ENCODE data around the gene SPTB.

SPTB gene

GRCh38 chr14:64725261-64725815 is 154.4 kb downstream of the SPTB start:
- Histone ChIP-seq H3K79me2 (ENCODE audit: low read length) (no peaks in the 10 kb centered on the region), H2AFZ (ENCODE audit: low read depth, low read length) (no peak overlapping the region), H3K9me3 (ENCODE audit: insufficient read depth, low read length) (no peaks in the 10 kb centered on the region), H4K20me1 (ENCODE audit: insufficient read depth, low read length) (no peaks in the 10 kb centered on the region), H3K27ac (ENCODE audit: low read length) (no peak overlapping the region), H3K9ac (ENCODE audit: low read length) (no peak overlapping the region), H3K4me3 (ENCODE audit: low read length) (no peak overlapping the region), H3K36me3 (replicated peaks; ENCODE audit: low read depth, low read length) (no peaks in the 10 kb centered on the region), H3K4me1 (ENCODE audit: low read length) (peaks cover 19% of the 10 kb centered on the region), H3K4me2 (ENCODE audit: low read length) (no peak overlapping the region), H3K27me3 (ENCODE audit: low read depth, low read length) (peaks cover 8% of the 10 kb centered on the region; the same call in 1 of the 2 replicates)
- TF ChIP-seq CTCF (IDR thresholded peaks at IDR 0.05; ENCODE audit: low read depth, low read length): no peak

- H3K9me3 ChIP-seq (ENCODE audit: insufficient read depth, low read length): no peaks in the 10 kb centered on the region
- H4K20me1 ChIP-seq (ENCODE audit: insufficient read depth, low read length): no peaks in the 10 kb centered on the region
- TF ChIP-seq EZH2phosphoT487 (IDR thresholded peaks at IDR 0.05; ENCODE audit: low read depth) (no peak), CTCF (IDR thresholded peaks at IDR 0.05; ENCODE audit: low read depth, low read length) (no peak)
- H3K9ac ChIP-seq (ENCODE audit: low read length): no peak overlapping the region
- no peak overlapping the region for H2AFZ ChIP-seq (ENCODE audit: low read depth, low read length)
- H3K4me2 ChIP-seq (ENCODE audit: low read length): no peak overlapping the region
- no peak overlapping the region for H3K27ac ChIP-seq (ENCODE audit: low read length)
- H3K36me3 ChIP-seq (replicated peaks; ENCODE audit: low read depth, low read length): no peaks in the 10 kb centered on the region
- H3K4me3 ChIP-seq (ENCODE audit: low read length): no peak overlapping the region
- H3K4me1 ChIP-seq (ENCODE audit: low read length): peaks cover 19% of the 10 kb centered on the region
- peaks cover 8% of the 10 kb centered on the region; the same call in 1 of the 2 replicates for H3K27me3 ChIP-seq (ENCODE audit: low read depth, low read length)
- no peaks in the 10 kb centered on the region for H3K79me2 ChIP-seq (ENCODE audit: low read length)
These were observed 155.2 kb downstream of the SPTB start for GRCh38 chr14:64724578-64724930.

GRCh38 chr14:64723691-64724577 is 155.8 kb downstream of the SPTB start:
- Histone ChIP-seq H3K36me3 (replicated peaks; ENCODE audit: low read depth, low read length) (no peaks in the 10 kb centered on the region), H3K27me3 (ENCODE audit: low read depth, low read length) (peaks cover 8% of the 10 kb centered on the region; the same call in 1 of the 2 replicates), H3K79me2 (ENCODE audit: low read length) (no peaks in the 10 kb centered on the region), H3K9ac (ENCODE audit: low read length) (no peak overlapping the region), H3K27ac (ENCODE audit: low read length) (no peak overlapping the region), H3K4me3 (ENCODE audit: low read length) (no peak overlapping the region), H4K20me1 (ENCODE audit: insufficient read depth, low read length) (no peaks in the 10 kb centered on the region), H3K9me3 (ENCODE audit: insufficient read depth, low read length) (no peaks in the 10 kb centered on the region), H3K4me1 (ENCODE audit: low read length) (peaks cover 19% of the 10 kb centered on the region), H2AFZ (ENCODE audit: low read depth, low read length) (no peak overlapping the region), H3K4me2 (ENCODE audit: low read length) (no peak overlapping the region)
- TF ChIP-seq CTCF (IDR thresholded peaks at IDR 0.05; ENCODE audit: low read depth, low read length): no peak
- TF ChIP-seq EZH2phosphoT487 (IDR thresholded peaks at IDR 0.05; ENCODE audit: low read depth): no peak

GRCh38 chr14:64722842-64723447 is 156.8 kb downstream of the SPTB start:
- Histone ChIP-seq H3K36me3 (replicated peaks; ENCODE audit: low read depth, low read length) (no peaks in the 10 kb centered on the region), H3K9ac (ENCODE audit: low read length) (no peak overlapping the region), H3K4me2 (ENCODE audit: low read length) (no peak overlapping the region), H3K79me2 (ENCODE audit: low read length) (no peaks in the 10 kb centered on the region), H3K9me3 (ENCODE audit: insufficient read depth, low read length) (no peaks in the 10 kb centered on the region), H3K27ac (ENCODE audit: low read length) (no peak overlapping the region), H2AFZ (ENCODE audit: low read depth, low read length) (no peak overlapping the region), H3K4me3 (ENCODE audit: low read length) (no peak overlapping the region), H3K4me1 (ENCODE audit: low read length) (peaks cover 13% of the 10 kb centered on the region), H4K20me1 (ENCODE audit: insufficient read depth, low read length) (no peaks in the 10 kb centered on the region), H3K27me3 (ENCODE audit: low read depth, low read length) (peaks cover 8% of the 10 kb centered on the region; the same call in 1 of the 2 replicates)
- TF ChIP-seq CTCF (IDR thresholded peaks at IDR 0.05; ENCODE audit: low read depth, low read length) (no peak), EZH2phosphoT487 (IDR thresholded peaks at IDR 0.05; ENCODE audit: low read depth) (no peak)
